Fibroblast of lung (primary cell): ENCODE measurements around the gene ASPRV1. TPM values are rescaled to one million over a fixed set of nuclear protein-coding genes. Genes with fewer than 3 reads are reported as not detected.

ENCODE experiments used
- DNase-seq, 2 donors: peaks; one replicate each; pipeline versions ENCODE4 v3.0.0 to v3.0.0-alpha.2; 2010; ENCODE audit warnings: low read depth in 2 of 2
- H2AFZ ChIP-seq: 2 replicates; pipeline ENCODE4 v1.5.1; 2012; ENCODE audit warnings: low read length, control low read depth, inconsistent platforms
- H3K27ac ChIP-seq: 2 replicates; pipeline ENCODE4 v1.5.1; 2011; ENCODE audit warnings: low read length, control low read depth; ENCODE audit not compliant: insufficient read depth
- H3K27me3 ChIP-seq: 2 replicates; pipeline ENCODE4 v1.5.1; 2011; ENCODE audit warnings: mild to moderate bottlenecking, low read length; ENCODE audit not compliant: control insufficient read depth, insufficient read depth
- H3K36me3 ChIP-seq: 2 replicates; pipeline ENCODE4 v1.5.1; 2011; ENCODE audit warnings: low read length; ENCODE audit not compliant: control insufficient read depth, insufficient read depth
- H3K4me1 ChIP-seq: 2 replicates; pipeline ENCODE4 v1.5.1; 2011; ENCODE audit warnings: low read length; ENCODE audit not compliant: control insufficient read depth, insufficient read depth; ENCODE audit errors: extremely low read depth
- H3K4me2 ChIP-seq: 2 replicates; pipeline ENCODE4 v1.5.1; 2011; ENCODE audit warnings: low read length, control low read depth; ENCODE audit not compliant: insufficient read depth; ENCODE audit errors: extremely low read depth
- H3K4me3 ChIP-seq, 4 experiments: fragments of 200-600 bp in 1 of 4; sonication (generic) in 1 of 4; replicated peaks in 1 of 4; 2 replicates each; pipeline ENCODE4 v1.5.1; 2011 to 2016; ENCODE audit warnings: low read length in 4 of 4, low read depth in 3 of 4, mild to moderate bottlenecking in 3 of 4, control low read depth in 2 of 4, inconsistent platforms in 1 of 4, mixed read lengths in 1 of 4; ENCODE audit not compliant: insufficient read depth in 1 of 4; ENCODE audit errors: control extremely low read depth in 1 of 4
- H3K79me2 ChIP-seq: 2 replicates; pipeline ENCODE4 v1.5.1; 2012; ENCODE audit warnings: mild to moderate bottlenecking, low read length, inconsistent platforms; ENCODE audit not compliant: control insufficient read depth, insufficient read depth
- H3K9ac ChIP-seq: 2 replicates; pipeline ENCODE4 v1.5.1; 2011; ENCODE audit warnings: mild to moderate bottlenecking, low read length, control low read depth; ENCODE audit not compliant: insufficient read depth
- H3K9me3 ChIP-seq: 2 replicates; pipeline ENCODE4 v1.5.1; 2012; ENCODE audit warnings: low read depth, low read length; ENCODE audit not compliant: control insufficient read depth, insufficient read depth
- H4K20me1 ChIP-seq: 2 replicates; pipeline ENCODE4 v1.5.1; 2011; ENCODE audit warnings: low read length; ENCODE audit not compliant: control insufficient read depth, insufficient read depth; ENCODE audit errors: extremely low read depth
- EZH2 ChIP-seq: IDR thresholded peaks from 2 replicates; pipeline ENCODE4 v1.5.1; 2012; ENCODE audit warnings: low read length, control low read depth, mild to moderate bottlenecking; ENCODE audit errors: missing control alignments
- polyA plus RNA-seq, 2 donors: library from polyadenylated mRNA; depleted of rRNA in 1 of 2; stranded (reverse) in 1 of 2; unstranded in 1 of 2; fragments of >200 nt; gene quantifications; 2 replicates each; pipeline ENCODE4 v1.2.1, GENCODE V29; 2011 to 2012; ENCODE audit warnings: missing spikeins in 1 of 2
- total RNA-seq: library from RNA; depleted of rRNA; stranded (reverse); fragments of >200 nt; gene quantifications from 2 replicates; pipeline ENCODE4 v1.2.1, GENCODE V29; 2014
- TF ChIP-seq, protein P1 (sequence below), 2 donors: IDR thresholded peaks in 1 of 2; conservative IDR thresholded peaks in 1 of 2; 1 replicate in 1 of 2; 2 replicates in 1 of 2; pipeline ENCODE4 v1.5.1; 2011 to 2012; ENCODE audit warnings: low read length in 2 of 2, control low read depth in 1 of 2, inconsistent platforms in 1 of 2, low read depth in 1 of 2, mild to moderate bottlenecking in 1 of 2

Gene ASPRV1
- total and polyA plus RNA-seq, 2 donors (not counting 1 experiment from before 2014, with no cell fraction given), result 0.08 to 0.33 TPM

DNA sequence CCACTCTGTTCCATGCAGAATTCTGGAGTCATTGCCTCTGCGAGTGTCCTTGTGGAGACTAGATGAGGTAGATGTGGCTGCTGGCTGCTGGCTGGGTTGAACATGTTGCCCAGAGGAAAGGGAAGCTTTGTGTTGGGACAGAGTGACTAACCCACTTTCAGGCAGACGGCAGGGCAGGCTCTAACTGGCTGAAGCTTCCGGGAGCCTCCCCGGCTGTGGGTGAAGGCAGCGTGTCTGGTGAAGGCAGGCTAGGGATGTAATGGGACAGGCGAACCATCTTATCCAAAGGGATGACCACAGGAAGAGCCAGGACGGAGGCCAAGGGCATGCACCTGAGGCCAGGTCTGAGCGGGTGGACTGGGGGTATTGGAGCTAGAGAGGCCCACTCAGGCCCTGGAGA, 16.0 kb downstream of the ASPRV1 start:
- no peak overlapping the region for H3K4me2 ChIP-seq
- H3K9me3 ChIP-seq, result no peaks in the 10 kb centered on the region
- no peak overlapping the region for H3K4me3 ChIP-seq
- no peaks in the 10 kb centered on the region for H4K20me1 ChIP-seq
- no peaks in the 10 kb centered on the region for H3K36me3 ChIP-seq
- H2AFZ ChIP-seq, result no peak overlapping the region
- TF ChIP-seq EZH2, result no peak
- TF ChIP-seq, protein P1, sequence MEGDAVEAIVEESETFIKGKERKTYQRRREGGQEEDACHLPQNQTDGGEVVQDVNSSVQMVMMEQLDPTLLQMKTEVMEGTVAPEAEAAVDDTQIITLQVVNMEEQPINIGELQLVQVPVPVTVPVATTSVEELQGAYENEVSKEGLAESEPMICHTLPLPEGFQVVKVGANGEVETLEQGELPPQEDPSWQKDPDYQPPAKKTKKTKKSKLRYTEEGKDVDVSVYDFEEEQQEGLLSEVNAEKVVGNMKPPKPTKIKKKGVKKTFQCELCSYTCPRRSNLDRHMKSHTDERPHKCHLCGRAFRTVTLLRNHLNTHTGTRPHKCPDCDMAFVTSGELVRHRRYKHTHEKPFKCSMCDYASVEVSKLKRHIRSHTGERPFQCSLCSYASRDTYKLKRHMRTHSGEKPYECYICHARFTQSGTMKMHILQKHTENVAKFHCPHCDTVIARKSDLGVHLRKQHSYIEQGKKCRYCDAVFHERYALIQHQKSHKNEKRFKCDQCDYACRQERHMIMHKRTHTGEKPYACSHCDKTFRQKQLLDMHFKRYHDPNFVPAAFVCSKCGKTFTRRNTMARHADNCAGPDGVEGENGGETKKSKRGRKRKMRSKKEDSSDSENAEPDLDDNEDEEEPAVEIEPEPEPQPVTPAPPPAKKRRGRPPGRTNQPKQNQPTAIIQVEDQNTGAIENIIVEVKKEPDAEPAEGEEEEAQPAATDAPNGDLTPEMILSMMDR (conservative IDR thresholded peaks at IDR 0.05 in 1 of 2, IDR thresholded peaks at IDR 0.05 in 1 of 2; ENCODE audit: low read depth in 1 of 2, low read length in 2 of 2), result no peak
- H3K4me1 ChIP-seq, result peaks cover 9% of the 10 kb centered on the region
- DNase-seq, result no peak
- no peaks in the 10 kb centered on the region for H3K27me3 ChIP-seq
- H3K79me2 ChIP-seq, result no peaks in the 10 kb centered on the region
- H3K9ac ChIP-seq, result no peak overlapping the region
- H3K27ac ChIP-seq, result no peak overlapping the region

DNA sequence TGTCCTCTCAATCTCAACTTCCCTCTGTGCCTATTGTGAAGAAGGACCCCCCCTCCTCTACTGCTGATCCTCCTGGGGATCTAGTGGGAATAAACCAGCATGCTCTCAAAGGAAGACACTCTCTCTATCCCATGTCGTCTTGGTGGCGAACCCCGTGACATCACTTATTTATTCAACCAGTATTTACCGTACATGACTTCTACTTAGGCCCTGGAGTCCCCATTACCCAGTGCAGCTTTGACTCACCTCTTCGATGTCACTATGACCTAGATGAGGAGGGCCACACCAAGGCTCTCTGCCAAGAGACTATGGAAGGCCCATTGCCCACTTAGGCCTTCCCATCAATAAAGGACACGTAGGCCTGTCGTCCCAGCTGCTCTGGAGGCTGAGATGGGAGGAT, 16.7 kb downstream of the ASPRV1 start:
- H3K9me3 ChIP-seq, result no peaks in the 10 kb centered on the region
- peaks cover under 1% of the 10 kb centered on the region for H3K36me3 ChIP-seq
- H3K4me3 ChIP-seq, result no peak overlapping the region
- H3K4me2 ChIP-seq, result no peak overlapping the region
- H3K79me2 ChIP-seq, result no peaks in the 10 kb centered on the region
- H3K27ac ChIP-seq, result no peak overlapping the region
- no peaks in the 10 kb centered on the region for H3K27me3 ChIP-seq
- peaks cover 9% of the 10 kb centered on the region for H3K4me1 ChIP-seq
- DNase-seq, result no peak
- no peaks in the 10 kb centered on the region for H4K20me1 ChIP-seq
- no peak for TF ChIP-seq EZH2
- TF ChIP-seq, protein P1 (conservative IDR thresholded peaks at IDR 0.05 in 1 of 2, IDR thresholded peaks at IDR 0.05 in 1 of 2; ENCODE audit: low read depth in 1 of 2, low read length in 2 of 2), result no peak
- no peak overlapping the region for H3K9ac ChIP-seq
- no peak overlapping the region for H2AFZ ChIP-seq

DNA sequence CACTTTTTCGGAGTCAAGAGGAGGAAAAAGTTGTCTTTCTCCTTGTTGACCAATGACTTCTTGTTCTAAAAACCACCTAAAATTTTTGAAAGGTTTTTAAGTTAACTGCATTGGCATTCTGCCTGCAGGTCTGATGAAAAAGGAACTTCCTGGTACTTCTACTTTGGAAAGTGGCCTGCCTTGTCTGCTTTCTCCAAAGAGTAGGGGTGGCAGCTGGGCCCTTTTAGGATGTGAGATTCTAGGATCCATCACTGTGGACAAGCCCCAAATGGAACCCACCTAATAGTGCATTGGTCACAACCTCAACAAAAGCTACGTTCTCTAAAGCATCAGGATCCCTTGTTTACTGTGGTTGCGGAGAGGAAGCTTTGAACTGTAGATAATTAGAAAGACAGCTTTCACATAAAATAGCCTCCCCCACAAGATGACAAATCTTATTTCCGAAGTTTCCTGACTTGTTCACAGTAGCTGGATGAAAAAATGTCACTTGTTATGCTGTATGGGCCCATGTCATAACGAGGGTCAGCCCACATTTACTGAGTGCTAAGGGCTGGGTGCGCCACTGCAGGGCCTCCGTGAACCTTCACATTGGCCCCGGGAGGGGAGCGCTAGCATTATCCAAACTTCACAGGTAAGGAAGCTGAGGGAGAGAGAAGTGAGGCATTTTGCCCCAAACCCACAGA, 17.4 kb downstream of the ASPRV1 start:
- peaks cover 2% of the 10 kb centered on the region for H3K36me3 ChIP-seq
- TF ChIP-seq, protein P1 (conservative IDR thresholded peaks at IDR 0.05 in 1 of 2, IDR thresholded peaks at IDR 0.05 in 1 of 2; ENCODE audit: low read depth in 1 of 2, low read length in 2 of 2), result no peak
- no peak for TF ChIP-seq EZH2
- H3K4me2 ChIP-seq, result no peak overlapping the region
- peaks cover 9% of the 10 kb centered on the region for H3K4me1 ChIP-seq
- H3K27me3 ChIP-seq, result no peaks in the 10 kb centered on the region
- no peaks in the 10 kb centered on the region for H4K20me1 ChIP-seq
- H2AFZ ChIP-seq, result no peak overlapping the region
- no peak for DNase-seq
- no peak overlapping the region for H3K27ac ChIP-seq
- H3K4me3 ChIP-seq, result no peak overlapping the region
- no peaks in the 10 kb centered on the region for H3K79me2 ChIP-seq
- no peak overlapping the region for H3K9ac ChIP-seq
- no peaks in the 10 kb centered on the region for H3K9me3 ChIP-seq
